ENCODE measurements around the gene ASXL3. TPM values are rescaled to one million over a fixed set of nuclear protein-coding genes. Genes with fewer than 3 reads are reported as not detected.

The ASXL3 gene
- total RNA-seq, 2 donors from 2014 or later: 0.71 to 1.1 TPM

GRCh38 chr18:33600846-33601245 lies 22.8 kb downstream of the ASXL3 start:
- H3K4me3 ChIP-seq (ENCODE audit: low read length): no peak overlapping the region
- H3K27ac ChIP-seq (ENCODE audit: low read depth, low read length): no peak overlapping the region
- peaks cover 2% of the 10 kb centered on the region for H3K4me1 Mint-ChIP-seq
- DNase-seq: no peak
- H3K36me3 ChIP-seq (ENCODE audit: control insufficient read depth, insufficient read depth, low read length): no peaks in the 10 kb centered on the region
- H3K9ac ChIP-seq (ENCODE audit: extremely low read depth, low read length, poor library complexity, severe bottlenecking): no peak overlapping the region
- no peaks in the 10 kb centered on the region for H3K36me3 Mint-ChIP-seq (ENCODE audit: low read depth)
- H3K9me3 Mint-ChIP-seq: no peaks in the 10 kb centered on the region
- TF ChIP-seq CTCF (conservative IDR thresholded peaks at IDR 0.05): no peak
- H3K9me3 ChIP-seq (ENCODE audit: control insufficient read depth, low read length): no peaks in the 10 kb centered on the region
- no peaks in the 10 kb centered on the region for H3K4me1 ChIP-seq (ENCODE audit: control insufficient read depth, insufficient read depth, low read length)
- no peaks in the 10 kb centered on the region for H3K27me3 ChIP-seq (ENCODE audit: control insufficient read depth, insufficient read depth, low read length, poor library complexity, severe bottlenecking)
- no peaks in the 10 kb centered on the region for H3K27me3 Mint-ChIP-seq (ENCODE audit: insufficient read depth)
- no peak overlapping the region for H3K4me3 Mint-ChIP-seq
- 40 to 78% methylated on average over 1 to 3 of the region's 3 CpGs for WGBS, 2 experiments (ENCODE audit: insufficient coverage in 1 of 2, insufficient read length in 1 of 2)
- H3K27ac Mint-ChIP-seq: no peak overlapping the region

DNA sequence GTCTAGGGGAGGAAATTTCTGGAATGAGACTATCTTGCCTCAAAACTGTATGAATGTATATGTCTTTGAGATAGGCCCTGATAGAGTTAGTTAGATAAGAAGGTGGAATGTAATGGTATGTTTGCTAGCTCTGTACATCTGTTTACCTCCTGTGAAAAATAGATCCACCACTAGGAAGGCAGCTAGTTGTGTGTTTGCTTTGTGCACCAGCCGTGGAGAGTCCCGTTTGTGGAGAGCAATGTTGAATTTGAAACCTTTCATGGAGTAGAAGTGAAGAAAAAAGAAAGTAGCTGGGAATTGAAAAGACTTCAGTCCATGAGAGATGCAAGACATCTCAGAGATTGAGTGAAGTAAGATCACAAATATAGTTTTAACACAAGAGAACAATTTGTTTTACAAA lies 25.4 kb downstream of the ASXL3 start:
- Mint-ChIP-seq H3K9me3 (no peaks in the 10 kb centered on the region), H3K27ac (no peak overlapping the region), H3K4me1 (peaks cover 6% of the 10 kb centered on the region), H3K36me3 (ENCODE audit: low read depth) (no peaks in the 10 kb centered on the region), H3K27me3 (ENCODE audit: insufficient read depth) (no peaks in the 10 kb centered on the region), H3K4me3 (no peak overlapping the region)
- TF ChIP-seq CTCF (conservative IDR thresholded peaks at IDR 0.05): no peak
- Histone ChIP-seq H3K27me3 (ENCODE audit: control insufficient read depth, insufficient read depth, low read length, poor library complexity, severe bottlenecking) (no peaks in the 10 kb centered on the region), H3K27ac (ENCODE audit: low read depth, low read length) (no peak overlapping the region), H3K36me3 (ENCODE audit: control insufficient read depth, insufficient read depth, low read length) (no peaks in the 10 kb centered on the region), H3K9ac (ENCODE audit: extremely low read depth, low read length, poor library complexity, severe bottlenecking) (no peak overlapping the region), H3K4me1 (ENCODE audit: control insufficient read depth, insufficient read depth, low read length) (no peaks in the 10 kb centered on the region), H3K9me3 (ENCODE audit: control insufficient read depth, low read length) (no peaks in the 10 kb centered on the region), H3K4me3 (ENCODE audit: low read length) (no peak overlapping the region)
- no peak for DNase-seq
- 67 to 83% methylated on average over 2 of the region's 2 CpGs for WGBS, 2 experiments (ENCODE audit: insufficient coverage in 1 of 2, insufficient read length in 1 of 2)

DNA sequence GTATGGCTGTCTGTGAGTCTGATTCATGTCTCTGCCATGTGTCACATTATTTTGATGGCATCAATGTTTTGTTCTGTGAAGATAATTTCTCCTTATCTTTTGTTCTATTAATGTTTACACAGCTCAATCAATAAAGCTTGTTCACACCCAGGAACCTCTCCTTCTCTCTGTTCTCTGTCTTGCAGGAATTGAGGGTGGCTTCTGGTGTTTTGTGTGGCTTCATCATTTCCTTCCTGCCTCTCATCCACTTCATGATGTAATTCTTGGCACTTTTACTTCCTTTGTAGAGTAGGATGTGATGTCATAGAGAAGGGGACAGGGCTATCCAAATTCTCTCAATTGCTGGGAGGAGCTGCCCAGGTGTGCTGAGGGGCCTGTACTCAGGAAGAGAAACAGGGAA lies 27.2 kb downstream of the ASXL3 start:
- Mint-ChIP-seq H3K27ac (no peak overlapping the region), H3K4me3 (no peak overlapping the region), H3K4me1 (peaks cover 6% of the 10 kb centered on the region), H3K27me3 (ENCODE audit: insufficient read depth) (no peaks in the 10 kb centered on the region), H3K9me3 (no peaks in the 10 kb centered on the region), H3K36me3 (ENCODE audit: low read depth) (no peaks in the 10 kb centered on the region)
- DNase-seq: no peak
- Histone ChIP-seq H3K27me3 (ENCODE audit: control insufficient read depth, insufficient read depth, low read length, poor library complexity, severe bottlenecking) (no peaks in the 10 kb centered on the region), H3K9me3 (ENCODE audit: control insufficient read depth, low read length) (no peaks in the 10 kb centered on the region), H3K4me3 (ENCODE audit: low read length) (no peak overlapping the region), H3K27ac (ENCODE audit: low read depth, low read length) (no peak overlapping the region), H3K36me3 (ENCODE audit: control insufficient read depth, insufficient read depth, low read length) (no peaks in the 10 kb centered on the region), H3K4me1 (ENCODE audit: control insufficient read depth, insufficient read depth, low read length) (no peaks in the 10 kb centered on the region), H3K9ac (ENCODE audit: extremely low read depth, low read length, poor library complexity, severe bottlenecking) (no peak overlapping the region)
- TF ChIP-seq CTCF (conservative IDR thresholded peaks at IDR 0.05): no peak
